ENCODE measurements around the gene REM1.
"Not testable (repeated sequence)": the region's sequence is repeated elsewhere in the genome, so short reads cannot be mapped to it uniquely, and the experiment has no call there.

DNA sequence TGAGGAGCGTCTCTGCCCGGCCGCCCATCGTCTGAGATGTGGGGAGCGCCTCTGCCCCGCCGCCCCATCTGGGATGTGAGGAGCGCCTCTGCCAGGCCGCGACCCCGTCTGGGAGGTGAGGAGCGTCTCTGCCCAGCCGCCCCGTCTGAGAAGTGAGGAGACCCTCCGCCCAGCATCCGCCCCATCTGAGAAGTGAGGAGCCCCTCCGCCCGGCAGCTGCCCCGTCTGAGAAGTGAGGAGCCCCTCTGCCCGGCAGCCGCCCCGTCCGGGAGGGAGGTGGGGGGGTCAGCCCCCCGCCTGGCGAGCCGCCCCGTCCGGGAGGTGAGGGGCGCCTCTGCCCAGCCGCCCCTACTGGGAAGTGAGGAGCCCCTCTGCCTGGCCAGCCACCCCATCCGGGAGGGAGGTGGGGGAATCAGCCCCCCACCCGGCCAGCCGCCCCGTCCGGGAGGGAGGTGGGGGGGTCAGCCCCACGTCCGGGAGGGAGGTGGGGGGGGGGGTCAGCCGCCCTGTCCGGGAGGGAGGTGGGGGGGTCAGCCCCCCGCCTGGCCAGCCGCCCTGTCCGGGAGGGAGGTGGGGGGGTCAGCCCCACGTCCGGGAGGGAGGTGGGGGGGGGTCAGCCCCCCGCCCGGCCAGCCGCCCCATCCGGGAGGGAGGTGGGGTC is 48.1 kb upstream of the REM1 start:
- not testable (repeated sequence) for TF ChIP-seq CTCF, POLR2A (IDR thresholded peaks at IDR 0.05)

All from ovary (tissue), 3 donors.